NCI-H1436 (cell line): Measurements from ENCODE around the gene DYSF.
"Not testable (repeated sequence)": the region's sequence is repeated elsewhere in the genome, so short reads cannot be mapped to it uniquely, and the experiment has no call there.

Source experiments
- DNase-seq: peaks from one replicate; lab custom pipeline; 2025; lab: John Stamatoyannopoulos, UW

Gene DYSF

DNA sequence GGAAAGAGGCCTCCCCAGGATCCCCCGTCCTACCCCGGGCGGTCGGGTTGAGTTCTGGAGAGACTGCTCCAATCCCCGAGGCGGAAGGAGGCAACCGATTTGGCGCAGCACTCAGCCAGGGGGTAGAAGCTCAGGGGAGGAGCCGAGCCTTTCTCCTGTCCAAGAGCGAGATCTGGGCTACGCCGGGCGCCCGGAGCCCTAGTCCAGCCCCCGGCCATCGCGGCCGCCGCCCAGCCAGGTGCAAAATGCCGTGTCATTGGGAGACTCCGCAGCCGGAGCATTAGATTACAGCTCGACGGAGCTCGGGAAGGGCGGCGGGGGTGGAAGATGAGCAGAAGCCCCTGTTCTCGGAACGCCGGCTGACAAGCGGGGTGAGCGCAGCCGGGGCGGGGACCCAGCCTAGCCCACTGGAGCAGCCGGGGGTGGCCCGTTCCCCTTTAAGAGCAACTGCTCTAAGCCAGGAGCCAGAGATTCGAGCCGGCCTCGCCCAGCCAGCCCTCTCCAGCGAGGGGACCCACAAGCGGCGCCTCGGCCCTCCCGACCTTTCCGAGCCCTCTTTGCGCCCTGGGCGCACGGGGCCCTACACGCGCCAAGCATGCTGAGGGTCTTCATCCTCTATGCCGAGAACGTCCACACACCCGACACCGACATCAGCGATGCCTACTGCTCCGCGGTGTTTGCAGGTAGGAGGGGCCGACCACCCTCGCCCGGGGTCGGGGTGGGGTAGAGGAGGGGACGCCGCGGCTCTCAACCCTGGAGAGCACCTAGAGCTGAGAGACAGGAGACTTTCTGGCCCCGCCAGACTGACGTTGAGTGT is at the start of gene DYSF:
Gene DYSF, plus strand, starts transcription at position 158 of the 817 bp plus-strand sequence.
- DNase-seq = peak; percentile 7

DNA sequence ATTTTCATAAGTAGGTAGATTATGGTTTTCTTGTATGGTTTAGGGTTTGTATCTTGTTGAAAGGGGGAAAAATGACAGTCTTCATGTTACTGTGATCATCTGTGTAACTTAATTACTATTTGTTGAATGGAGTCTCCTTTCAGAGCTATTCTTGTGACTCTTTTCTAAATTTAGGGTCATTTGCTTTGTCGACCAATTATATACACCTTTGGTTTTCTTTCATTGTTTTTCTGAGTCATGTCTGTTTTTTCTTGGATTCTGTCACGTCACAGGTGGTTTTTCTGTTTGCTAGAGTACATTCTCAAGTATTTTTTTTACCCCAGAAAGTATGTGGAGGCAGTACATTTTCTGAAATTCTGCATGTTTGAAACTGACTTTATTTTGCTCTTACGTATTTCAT is 43.8 kb upstream of the DYSF start:
- no peak for DNase-seq

DNA sequence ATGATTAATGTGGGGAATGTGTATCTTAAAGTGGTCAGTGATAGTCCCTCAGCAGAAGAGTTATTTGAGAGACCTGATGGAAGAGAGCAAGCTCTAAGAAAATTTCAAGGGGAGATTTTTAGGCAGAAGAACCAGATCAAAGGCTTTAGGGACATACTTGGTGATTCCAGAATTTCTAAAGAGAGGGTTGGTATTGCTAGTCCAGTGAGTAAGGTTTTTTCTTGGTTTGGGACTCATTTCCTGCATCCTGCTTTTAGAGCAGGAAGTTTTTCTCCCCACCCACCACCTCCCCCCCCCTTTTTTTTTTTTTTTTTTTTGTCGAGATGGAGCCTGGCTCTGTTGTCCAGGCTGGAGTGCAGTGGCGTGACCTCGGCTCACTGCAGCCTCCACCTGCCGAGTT is 42.7 kb upstream of the DYSF start:
- no peak for DNase-seq

DNA sequence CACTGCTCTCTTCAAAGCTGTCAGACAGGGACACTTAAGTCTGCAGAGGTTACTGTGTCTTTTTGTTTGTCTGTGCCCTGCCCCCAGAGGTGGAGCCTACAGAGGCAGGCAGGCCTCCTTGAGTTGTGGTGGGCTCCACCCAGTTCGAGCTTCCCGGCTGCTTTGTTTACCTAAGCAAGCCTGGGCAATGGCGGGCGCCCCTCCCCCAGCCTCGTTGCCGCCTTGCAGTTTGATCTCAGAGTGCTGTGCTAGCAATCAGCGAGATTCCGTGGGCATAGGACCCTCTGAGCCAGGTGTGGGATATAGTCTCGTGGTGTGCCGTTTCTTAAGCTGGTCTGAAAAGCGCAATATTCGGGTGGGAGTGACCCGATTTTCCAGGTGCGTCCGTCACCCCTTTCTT is 36.5 kb upstream of the DYSF start:
- DNase-seq = not testable (repeated sequence)

DNA sequence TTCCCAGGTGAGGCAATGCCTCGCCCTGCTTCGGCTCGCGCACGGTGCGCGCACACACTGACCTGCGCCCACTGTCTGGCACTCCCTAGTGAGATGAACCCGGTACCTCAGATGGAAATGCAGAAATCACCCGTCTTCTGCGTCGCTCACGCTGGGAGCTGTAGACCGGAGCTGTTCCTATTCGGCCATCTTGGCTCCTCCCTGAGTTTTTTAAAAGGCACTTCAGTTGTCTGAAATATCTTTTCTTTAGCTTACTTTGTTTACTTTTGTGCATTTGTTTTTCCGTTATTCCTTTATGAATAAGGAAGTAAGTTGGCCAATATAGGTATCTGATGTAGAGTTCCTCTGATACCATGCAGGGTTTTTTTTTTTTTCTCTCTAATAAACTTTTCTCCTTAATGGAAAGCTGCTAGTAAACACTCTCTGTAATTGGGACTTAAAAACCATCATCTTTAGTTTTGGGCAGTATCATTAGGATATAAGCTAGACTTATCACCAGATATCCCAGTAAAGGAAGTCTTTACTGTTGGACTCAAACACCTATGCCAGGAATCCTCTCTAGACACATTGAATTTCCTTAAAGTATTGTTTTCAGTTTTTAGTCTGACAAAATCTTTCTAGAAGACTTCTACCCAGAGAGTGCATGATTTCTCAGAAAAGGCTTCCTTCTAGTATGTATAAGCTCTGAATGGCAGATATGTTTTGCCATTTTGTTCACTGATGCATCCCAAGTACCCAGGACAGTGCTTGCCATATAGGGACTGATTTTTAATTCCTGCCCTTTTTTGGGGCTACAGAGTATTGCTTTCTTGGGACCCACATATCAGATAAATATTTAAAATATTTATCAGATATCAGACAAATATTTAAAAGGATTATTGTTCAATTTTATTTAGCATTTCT is 35.8 kb upstream of the DYSF start:
- DNase-seq = no peak

DNA sequence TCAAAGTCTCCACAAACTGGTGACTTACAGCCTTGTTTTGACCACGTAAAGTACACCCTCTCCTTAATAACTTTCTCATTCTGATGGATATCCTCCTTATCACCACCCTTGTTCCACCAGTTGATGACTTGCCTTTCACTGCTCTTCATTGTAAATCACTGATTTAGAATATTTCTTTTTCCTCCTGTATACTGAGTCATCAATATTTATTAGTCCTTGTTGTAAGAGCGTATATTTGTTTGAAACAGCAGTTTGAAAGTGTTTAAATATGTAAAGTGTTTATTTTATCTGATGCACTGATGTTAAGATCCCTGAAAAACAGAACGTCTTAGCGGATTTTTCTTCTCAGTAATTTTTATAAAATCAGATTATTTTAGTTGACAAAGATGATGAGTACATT is 34.2 kb upstream of the DYSF start:
- DNase-seq = no peak

DNA sequence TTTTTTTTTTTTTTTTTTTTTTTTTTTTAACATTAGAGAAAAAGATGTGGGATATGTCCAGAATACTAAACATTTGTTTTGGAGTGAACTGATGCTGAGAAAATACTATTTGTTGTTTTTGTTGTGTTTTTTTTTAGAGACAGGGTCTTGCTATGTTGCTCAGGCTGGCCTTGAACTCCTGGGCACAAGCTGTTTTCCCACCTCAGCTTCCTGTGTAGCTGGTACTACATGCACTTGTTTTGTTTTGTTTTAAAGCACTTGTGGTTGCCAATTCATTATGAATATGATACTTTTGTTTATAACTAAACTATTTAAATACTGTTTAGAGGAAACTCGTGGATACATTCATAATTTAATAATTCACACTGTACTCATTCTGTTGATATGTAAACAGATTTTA is 33.4 kb upstream of the DYSF start:
- no peak for DNase-seq

DNA sequence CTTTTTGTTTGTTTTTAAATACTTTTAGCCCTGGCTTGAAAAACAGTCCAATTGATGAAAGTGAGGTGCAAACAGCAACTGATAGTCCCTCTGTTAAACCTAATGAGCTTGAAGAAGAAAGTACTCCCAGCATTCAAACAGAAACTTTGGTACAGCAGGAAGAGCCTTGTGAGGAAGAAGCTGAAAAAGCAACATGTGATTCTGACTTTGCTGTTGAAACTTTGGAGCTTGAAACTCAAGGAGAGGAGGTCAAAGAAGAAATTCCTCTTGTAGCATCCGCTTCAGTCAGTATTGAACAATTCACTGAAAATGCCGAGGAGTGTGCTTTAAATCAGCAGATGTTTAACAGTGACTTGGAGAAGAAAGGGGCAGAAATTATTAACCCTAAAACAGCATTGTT is 30.6 kb upstream of the DYSF start:
- DNase-seq = no peak

DNA sequence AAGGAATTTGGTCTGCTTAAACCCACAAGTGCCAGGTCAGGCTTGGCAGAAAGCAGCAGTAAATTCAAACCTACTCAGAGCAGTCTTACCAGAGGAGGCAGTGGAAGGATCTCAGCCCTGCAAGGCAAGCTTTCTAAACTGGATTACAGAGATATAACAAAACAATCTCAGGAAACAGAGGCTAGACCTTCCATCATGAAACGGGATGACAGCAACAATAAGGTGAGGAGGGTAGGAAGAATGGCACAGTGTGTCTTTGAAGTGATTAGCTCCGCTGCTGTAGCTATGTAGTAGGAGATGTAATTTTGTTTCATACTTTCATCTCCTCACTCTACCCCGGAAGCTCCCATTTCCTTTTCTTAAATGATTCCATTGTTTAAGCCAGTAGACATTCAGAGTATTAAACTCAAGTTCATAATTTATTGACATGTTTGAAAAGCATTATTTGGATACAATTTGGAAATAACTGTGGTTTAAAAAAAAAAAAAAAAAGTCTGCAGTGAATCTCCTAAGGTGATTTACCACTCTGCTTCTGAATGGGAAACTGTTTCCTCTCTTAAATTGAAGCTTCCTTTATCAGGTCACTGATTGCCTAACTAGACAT is 29.4 kb upstream of the DYSF start:
- no peak for DNase-seq

DNA sequence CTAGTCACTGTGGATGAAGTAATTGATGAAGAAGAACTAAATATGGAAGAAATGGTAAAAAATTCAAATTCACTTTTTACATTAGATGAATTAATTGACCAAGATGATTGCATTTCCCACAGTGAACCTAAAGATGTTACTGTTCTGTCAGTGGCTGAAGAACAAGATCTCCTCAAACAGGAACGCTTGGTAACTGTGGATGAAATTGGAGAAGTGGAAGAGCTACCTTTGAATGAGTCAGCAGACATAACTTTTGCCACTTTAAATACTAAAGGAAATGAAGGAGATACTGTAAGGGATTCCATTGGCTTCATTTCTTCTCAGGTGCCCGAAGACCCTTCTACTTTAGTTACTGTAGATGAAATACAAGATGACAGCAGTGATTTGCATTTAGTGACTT is 26.6 kb upstream of the DYSF start:
- DNase-seq = no peak

DNA sequence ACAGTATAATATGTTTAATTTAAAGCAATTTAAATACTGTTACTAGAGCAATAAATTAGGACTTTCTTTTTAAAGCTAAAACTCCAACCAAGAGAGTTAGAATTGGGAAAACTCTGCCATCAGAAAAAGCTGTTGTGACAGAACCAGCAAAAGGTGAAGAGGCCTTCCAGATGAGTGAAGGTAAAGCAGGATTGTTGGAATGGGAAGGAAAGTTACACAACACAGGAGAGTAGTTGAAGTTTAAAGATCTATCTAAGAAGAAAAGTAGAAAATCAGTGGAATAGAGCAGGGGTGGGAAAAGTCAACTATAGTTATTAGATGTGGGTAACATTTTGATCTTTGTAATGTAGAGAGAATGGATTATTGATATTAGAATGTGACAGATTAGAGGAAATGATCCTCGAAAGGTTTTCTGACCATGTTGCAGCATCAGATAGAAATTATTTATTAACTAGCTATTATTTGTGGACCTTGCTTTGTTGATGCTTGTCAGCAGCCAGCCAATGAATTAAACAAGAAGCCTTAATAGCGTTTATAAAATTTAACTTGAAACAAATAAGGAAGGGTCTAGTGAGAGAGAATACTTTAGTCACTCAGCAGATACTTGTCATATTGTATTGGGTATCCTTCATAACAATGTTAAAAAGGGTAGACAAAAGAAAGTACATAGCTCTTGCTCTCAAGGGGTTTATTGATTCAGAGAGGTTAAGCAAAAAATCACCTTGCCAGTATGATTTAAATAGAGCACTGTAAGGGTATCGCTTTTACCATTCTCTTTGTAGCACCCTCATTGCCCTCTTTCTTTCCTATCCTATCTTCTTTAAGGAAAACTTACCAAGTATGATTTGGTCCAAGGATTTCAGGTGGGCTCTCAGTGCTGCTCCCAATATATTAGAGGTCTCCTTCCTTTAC is 24.6 kb upstream of the DYSF start:
- DNase-seq = no peak

DNA sequence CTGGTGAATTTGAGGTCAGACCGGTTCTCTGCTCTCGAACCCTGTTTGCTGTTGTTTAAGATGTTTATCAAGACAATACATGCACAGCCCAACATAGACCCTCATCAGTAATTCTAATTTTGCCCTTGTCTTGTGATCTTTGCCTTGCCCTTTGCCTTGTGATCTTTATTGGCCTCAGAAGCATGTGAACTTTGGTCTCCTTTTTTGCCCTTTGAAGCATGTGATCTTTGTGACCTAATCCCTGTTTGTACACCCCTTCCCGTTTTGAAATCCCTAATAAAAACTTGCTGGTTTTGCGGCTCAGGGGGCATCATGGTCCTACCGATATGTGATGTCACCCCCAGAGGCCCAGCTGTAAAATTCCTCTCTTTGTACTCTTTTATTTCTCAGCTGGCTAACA is 8.2 kb upstream of the DYSF start:
- not testable (repeated sequence) for DNase-seq

DNA sequence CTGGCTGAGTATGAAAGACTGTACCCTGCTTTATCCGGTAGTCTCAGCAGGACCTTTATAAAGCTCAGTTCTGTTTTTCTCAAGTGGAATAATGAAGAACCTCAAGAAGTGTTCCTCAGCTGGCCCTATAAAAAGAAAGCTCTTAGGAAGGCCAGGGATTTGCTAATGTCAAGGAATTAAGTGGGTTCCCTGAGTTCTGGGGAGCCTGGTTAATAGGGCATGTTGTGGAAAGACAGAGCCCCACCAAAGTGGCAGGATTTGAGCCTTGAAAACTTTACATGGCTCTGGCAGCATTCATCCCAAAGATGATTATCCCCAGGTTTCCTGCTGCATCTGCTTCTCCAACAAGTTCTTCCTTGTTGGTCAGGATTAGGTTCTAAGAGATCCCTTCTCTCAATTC is 6.9 kb upstream of the DYSF start:
- DNase-seq = no peak

DNA sequence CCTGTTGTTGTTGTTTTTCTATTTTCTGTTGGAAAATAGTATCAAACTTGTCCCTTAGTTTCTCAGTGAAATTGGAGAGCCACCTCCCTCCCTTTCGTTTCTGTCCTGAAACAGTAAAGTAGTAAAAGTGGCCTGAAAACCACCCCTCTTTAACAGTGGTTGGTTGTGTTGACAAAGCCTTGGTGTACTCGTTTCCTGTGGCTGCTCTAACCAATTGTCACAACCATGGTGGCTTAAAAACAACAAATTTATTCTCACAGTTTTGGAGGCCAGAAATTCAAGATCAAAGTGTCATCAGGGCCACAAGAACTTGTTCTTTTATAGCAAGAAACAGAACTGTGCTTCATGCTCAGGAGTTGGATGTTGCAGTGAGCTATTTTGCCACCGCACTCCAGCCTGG is 4.0 kb upstream of the DYSF start:
- DNase-seq = no peak

DNA sequence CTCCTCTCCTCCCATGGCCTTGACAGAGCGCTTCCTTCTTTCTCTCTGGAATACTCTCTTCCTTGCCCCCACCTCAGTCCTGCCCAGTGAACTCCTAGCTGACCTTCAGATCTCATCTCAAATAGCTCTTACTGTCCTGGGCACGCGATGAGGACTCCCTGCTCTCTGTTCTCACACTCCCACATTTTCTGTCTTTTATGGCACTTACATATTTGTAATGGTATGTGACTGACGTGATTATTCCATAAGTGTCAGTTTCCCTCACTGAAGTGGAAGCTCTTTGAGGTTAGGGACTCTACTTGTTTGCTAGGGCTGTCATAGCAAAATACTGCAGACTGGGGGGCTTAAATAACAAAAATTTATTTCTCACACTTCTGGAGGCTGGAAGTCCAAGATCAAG is 1.7 kb upstream of the DYSF start:
- DNase-seq = no peak

DNA sequence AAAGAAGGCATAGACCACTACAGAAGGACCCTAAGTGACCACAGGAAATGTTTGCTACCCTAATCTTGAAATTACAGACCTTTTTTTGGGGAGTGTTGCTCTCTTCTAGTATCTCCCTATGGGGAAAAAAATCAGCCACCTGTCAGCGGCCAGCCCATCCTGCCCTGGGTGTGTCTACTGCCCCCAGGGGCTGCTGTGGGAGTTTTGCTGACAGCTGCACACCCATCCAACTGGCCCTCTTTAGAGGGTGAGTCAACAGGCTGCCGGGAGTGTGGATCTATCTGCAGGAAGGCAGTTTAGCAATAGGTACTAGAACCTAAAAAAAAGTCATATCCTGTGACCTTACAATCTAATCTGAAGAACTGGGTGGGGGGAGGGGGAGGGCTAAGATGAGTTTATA is 796 bp upstream of the DYSF start:
- DNase-seq = peak; percentile 37

DNA sequence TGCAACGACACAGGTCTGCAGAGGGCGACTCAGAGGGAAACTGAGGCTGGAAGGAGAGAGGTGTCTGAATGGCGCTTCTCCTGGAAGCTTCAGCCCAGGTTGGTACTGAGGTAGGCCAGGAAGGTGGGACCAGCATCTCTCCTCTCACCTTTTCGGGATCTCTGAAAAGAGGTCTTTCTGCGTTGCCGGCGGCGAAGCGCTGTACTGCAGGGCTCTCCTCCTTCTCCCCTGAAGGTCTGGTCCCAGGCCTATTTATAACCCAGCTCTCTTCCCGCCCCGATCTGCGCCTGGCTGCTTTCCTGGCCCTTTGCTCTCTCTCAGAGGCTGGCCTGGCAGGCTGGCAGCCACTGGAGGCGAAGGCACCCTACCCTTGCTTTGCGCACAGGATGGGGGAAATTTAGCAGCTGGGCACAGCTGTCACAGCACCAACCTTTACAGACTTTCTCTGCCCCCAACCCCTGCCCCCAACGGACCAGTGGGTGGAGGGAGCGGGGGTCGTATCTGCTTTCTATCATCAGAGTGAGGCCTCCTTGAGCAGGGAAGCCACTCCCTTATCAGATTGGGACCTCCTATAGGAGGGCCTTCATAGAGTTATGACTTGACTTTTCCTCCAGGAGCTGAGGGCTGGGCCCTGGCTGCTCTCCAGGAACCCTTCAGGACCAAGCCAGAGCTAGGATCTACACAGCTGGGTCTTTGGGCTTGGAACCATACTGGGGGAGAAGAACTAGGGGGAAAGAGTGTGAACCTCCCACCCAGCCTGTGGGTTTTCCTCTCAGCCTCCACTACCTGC is 1.1 kb downstream of the DYSF start:
- DNase-seq = no peak

DNA sequence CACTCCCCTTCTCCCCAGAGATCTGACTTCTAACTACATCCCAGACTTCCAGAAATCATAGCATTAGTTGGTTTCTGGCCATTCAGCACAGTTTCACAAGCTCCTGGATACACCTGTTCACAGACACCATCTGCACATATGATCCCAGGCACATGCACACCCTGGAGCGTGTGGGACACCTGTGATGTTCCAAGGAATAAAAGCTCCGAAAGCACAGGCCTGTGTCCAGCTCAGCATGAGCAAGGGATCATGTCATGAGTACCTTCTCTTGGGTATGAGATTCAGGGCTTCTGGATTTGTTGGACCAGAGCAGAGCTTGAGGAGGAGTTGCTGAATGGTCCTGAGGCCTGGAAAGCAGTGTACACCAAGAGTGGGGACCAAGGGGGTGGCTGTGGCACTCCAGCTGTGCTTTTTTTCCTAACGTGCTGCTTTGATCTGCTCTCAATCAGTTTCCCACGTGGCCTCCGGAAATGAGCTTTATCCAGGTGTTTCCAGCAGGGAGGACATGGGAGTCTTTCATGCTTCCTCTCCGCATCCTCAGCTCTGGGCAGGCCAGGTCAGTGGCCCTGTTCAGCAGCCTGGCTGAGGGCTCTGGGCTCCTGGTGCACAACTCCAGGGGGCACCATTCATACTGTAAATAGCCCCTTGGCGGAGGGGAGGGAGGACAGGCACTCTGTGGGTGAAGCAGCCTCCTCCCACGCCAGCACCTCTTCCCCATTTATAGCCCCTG is 1.8 kb downstream of the DYSF start:
- DNase-seq = no peak

DNA sequence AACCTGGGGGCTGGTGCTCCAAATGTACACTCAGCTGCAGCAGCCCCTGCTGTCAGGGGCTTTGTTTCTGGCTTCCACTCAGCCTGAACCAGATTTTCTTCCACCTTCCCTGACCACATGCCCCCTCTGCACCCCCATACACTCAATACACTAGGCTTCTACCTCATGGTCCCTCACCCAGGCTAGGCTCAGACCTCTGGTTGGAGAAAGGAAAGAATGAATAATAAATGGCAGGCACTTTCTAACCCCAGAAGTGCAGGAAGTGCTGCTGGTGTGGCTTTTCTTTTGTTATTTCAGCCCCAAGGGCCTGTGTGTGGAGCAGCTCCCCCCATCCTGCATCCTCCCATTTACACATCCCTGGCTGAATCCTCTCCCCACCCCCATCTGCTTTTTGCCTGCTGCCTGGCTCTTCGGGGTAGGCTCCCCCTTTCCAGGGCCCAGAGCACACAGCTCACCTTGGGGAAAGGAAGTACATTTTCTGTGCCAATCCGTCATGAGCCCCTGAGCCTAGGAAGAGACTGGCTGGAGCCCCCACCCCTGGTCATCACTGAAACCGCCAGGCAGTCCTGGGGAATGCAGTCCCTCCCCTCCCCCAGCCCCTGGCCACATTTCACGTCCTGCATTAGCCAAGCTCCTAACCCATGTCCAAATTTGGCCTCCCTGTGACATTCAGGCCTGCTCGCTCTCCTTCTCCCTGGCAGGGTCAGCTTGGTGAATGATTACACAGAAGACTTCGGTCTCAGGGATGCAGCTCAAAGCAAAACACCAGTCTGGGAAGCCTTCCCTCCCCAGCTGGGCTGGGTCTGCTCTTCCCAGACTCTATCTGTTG is 2.6 kb downstream of the DYSF start:
- DNase-seq = no peak
